LoVo (cell line): ENCODE results near the gene C2orf74.
"Not testable (repeated sequence)": the region's sequence is repeated elsewhere in the genome, so short reads cannot be mapped to it uniquely, and the experiment has no call there.

Source experiments
- DNase-seq: peaks from one replicate; pipeline ENCODE4 v3.0.0-alpha.2; 2016; ENCODE audit warnings: low spot score

The C2orf74 gene

DNA sequence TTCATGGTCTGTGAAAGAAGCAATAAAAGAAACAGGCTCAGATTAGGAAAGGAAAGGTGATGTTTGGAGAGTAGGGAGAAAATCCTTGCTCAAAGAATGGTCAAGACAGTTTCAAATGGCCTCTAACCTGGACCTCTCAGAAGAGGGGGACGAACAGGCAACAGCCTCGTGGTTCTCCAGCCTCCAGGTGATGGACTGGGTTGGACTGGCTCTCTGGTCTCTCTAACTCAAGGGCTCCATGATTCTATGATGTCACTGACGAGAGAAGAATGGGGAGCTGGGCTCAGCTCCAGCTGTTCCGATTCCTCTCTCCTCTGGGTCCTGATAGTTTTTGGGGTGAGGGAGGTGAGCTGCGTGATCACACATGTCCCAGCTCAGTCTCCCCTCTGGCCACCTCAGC is at the start of gene C2orf74:
C2orf74 (plus strand) TSS at position 301 of the 400 bp plus-strand sequence. CDS start 327 bp downstream, outside the sequence.
- no peak for DNase-seq

DNA sequence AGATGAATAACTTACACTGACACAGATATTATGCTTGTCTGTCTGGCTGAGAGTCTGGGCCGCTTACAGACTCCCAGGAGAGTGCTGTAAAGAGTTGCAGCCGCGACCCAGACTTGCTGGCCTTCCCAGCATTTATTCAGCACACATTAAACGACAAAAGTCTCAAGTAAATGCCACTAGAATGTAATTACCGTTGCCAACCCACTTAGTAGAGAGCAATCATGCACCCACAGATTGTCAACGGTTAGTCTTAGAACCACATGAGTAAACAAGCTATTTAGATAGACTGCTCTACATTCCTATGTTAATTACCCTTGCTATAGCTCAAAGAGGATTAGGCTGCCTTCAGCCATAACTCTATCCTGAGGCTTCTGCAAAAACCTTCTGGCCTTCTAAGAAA is 47.8 kb upstream of the C2orf74 start:
- DNase-seq, result no peak

DNA sequence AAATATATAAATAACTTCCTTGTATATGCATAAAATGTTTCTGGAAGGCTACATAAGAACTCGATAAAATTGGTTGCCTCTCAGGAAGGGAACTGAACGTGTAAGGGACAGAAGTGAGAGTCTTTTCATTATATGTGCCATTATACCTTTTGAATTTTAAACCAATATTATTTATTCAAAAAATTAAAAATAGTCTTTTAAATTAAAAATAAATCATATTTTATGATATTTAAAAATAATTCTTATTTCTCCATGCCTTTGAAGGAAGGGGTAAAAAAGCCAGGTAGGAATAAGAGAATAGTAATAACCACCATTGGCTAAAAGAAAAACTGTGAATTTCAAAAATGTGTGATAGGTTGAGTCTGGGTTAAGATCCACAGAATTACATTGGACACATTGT is 45.7 kb upstream of the C2orf74 start:
- no peak for DNase-seq

DNA sequence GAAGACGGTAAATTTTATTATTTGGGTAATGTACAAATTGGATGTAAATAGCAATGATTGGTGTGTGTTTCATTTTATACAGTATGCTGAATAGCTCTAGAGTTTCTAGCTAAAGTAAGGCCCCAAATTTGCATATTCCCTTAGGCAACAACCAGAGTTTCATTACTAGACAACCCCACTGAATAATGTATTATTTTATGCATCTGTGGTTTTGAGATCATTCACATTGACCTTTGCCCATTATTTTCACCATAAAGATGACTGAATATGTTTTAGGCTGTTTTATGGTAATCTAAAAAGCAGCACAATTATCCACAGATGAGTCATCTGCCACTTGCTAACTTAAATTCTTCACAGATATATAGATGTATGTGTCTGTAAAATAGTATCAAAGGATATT is 44.5 kb upstream of the C2orf74 start:
- peak; percentile 16 for DNase-seq

DNA sequence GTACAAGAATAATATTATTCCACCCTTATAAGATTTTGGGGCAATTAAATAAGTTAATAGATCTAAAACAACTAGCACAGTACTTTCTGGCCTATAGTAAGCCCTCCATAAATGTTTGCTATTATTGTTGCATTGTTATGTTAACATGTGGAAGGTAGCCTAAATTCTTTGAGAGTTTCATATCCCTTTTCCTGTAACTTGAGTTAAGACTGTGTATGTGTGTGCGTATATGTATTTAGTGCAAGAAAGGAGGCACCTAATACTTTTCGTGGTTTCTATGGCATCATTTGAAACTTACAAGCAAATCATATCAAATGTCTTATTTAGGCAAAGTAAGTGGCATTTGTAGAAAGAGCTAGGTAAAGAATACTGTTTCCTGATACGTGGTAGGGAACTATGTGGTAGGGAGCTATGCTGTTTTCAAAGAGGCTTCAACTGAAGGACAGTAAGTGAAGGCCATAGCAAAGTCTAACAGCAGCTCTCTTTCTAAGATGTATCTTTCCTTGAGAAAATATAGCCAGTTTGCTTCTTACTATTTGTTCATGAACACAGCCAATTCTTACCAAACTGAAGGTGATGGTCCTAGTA is 36.8 kb upstream of the C2orf74 start:
- DNase-seq, result no peak

DNA sequence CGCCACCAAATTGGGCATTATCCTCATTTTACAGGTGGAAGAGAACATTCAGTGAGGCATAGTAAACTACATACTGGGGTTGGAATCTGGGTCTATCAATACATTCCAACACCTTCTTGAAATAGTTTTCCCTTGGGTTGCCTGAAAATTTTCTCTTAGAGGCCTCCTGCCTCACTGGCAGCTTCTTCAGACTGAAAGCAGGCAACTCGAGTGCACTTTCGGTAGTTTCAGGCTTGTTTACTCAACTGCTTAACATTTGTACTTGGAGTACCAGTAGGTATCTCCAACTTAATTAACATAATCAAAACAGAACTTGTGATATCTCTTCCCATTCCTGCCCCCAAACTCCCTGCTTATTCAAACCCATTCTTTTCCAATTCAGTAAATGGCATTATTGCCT is 36.2 kb upstream of the C2orf74 start:
- no peak for DNase-seq

DNA sequence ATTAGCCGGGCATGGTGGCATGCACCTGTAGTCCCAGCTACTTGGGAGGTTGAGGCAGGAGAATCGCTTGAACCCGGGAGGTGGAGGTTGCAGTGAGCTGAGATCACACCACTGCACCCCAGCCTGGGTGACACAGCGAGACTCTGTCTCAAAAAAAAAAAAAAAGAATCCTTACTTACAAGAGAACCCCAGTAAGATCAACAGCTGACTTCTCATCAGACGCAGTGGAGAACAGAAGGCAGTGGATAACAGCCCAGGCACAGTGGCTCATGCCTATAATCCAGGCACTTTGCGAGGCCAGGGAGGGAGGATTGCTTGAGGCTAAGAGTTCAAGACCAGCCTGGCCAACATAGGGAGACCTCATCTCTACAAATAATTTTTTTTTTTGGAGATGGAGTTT is 33.9 kb upstream of the C2orf74 start:
- DNase-seq, result not testable (repeated sequence)

DNA sequence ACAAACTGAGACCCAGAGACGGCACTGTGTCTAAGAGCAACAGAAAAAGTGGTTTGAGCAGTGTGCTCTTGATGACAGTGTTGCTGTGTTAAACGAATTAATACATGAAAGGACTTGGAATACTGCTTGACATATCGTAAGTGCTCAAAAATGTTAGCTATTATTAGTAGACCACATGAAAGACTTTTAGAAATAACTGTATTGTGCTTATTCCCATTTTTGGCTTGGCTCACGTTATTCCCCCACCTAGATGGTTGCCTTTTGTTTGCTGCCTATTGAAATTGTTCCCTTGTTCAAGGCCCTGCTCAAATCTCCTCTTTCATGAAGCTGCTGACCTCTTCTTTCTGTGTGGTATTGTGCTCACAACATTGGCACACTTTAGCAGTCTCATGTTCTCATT is 27.8 kb upstream of the C2orf74 start:
- no peak for DNase-seq

DNA sequence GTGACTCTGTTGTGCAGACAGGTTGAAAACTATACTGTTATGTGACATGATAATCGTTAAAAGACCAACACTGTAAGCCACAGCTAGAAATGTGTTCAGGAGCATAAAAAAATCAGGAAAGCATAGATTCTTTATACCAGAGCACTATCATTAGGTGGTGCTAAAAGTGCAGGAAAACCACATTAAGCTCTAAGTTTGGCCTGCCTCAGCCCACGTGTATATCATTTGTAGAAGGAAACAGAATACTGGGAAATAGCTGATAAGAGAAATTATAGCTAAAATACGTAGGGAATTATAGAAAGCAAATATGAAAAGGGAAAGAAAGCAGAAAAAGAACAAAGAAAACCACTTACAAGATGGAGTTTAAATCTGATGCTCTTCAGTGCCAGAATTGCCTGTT is 26.5 kb upstream of the C2orf74 start:
- DNase-seq, result peak; percentile 27

DNA sequence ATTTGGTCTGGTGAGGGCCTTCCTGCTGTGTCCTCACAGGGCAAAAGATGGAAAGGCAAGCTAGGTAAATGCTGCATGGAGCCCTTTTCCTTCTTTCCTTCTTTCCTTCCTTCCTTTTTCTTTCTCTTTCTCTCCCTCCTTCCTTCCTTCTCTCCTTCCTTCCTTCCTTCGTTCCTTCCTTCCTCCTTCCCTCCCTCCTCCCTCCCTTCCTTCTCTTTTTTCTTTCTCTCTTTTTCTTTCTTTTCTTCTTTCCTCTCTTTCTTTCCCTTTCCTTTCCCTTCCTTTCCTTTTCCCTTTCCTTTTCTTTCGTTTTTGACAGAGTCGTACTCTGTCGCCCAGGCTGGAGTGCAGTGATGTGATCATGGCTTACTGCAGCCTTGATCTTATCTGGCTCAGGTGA is 23.1 kb upstream of the C2orf74 start:
- DNase-seq, result no peak

DNA sequence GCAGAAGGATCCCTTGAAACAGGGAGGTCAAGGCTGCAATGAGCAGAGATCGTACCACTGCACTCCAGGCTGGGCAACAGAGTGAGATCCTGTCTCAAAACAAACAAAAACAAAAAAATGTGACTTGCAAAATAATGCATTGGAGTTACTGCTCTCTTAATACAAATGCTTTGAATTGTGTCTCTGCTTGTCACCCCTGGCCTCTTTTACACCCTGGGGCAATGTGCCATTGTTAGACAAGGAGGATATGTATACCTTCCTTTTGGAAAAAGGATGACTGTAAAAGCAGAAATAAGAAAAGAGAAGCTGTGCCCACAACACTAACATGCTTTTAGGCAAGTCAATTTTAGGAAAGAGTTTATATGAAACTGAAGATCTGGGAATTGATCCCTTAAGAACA is 20.8 kb upstream of the C2orf74 start:
- DNase-seq, result no peak

DNA sequence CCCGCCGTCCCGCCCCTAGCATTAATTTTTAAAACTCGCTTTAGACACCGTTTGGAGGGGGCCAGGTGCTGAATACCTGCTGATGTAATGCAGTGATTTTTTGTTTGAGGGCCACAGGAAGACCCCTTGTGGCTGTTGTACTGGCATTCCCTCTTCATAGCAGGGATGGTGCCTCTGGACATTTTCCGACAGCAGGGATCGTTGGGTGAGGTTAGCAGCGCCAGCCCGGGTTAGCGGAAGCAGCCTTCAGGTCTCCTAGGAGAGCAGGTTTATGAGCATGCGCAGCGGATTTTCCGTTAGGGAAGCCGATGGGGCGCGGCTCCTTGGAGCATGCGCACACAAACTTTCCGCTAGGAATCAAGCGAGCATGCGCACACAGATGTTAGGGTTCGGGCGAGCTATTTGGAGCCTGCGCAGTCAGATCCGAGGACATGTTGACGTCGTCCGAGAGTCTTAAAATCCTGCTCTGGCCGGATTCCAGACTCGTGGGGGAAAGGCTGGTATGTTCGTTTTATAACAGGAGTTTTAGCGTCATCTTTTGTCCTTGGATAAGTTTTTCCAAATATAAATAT is 17.2 kb upstream of the C2orf74 start:
- no peak for DNase-seq

DNA sequence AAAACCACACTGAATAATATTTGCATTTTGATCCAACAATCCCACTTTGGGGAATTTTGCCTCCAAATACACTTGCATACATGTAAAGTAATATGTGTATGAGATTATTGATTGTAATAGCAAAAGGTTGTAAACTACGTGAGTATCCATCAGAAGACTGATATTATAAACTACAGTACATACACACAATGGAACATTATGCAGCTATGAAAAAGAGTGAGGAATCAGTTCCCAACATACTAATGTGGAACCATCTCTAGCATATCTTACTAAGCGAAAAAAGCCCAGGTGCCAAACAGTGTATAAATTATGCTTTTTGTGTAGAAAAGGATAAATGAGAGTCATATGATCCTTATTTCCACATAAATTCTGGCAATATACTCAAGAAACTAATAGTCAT is 16.0 kb upstream of the C2orf74 start:
- DNase-seq, result no peak

DNA sequence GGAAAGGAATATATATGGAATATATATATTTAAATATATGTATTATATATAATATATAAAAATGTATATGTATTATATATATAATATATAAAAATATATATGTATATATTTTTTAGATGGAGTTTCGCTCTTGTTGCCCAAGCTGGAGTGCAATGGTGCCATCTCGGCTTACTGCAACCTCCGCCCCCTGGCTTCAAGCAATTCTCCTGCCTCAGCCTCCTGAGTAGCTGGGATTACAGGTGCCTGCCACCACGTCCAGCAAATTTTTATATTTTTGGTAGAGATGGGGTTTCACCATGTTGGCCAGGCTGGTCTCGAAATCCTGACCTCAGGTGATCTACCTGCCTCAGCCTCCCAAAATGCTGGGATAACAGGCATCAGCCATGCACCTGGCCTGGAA is 13.9 kb upstream of the C2orf74 start:
- not testable (repeated sequence) for DNase-seq

DNA sequence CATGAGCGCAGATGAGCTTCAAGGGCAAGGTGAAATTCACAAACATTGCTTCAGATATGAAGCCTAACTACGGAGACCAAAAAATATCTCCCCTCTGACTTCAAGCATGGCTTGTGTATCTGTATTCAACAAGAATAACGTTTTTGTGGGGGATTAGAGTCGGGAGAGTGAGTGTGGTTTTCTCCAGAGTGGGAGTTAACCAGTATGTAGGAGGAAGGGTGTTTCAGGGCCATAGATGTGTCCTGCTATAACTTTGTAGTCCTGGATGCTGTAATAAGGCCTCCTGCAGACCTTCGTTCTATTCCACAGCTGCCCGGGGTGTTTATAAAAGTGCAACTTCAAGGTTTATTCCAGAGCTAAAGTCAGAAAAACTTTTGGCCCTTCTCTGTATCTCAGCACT is 12.9 kb upstream of the C2orf74 start:
- no peak for DNase-seq

DNA sequence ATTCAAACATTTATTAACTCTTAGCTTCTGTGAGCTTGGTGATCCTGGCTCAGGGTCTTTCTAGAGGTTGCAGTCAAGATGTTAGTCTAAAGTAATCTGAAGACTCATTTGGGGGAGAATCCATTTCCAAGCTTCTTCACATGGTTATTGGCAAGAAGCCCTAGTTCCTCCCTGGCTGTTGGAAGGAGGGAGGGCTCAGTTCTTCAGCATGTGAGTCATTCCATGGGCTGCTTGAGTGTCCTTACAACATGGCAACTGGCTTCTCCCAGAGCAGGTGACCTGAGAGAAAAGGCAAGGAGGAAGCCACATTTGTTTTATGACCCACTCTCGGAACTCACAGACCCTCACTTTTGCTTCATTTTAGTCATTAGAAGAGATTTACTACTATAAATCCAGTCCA is 10.6 kb upstream of the C2orf74 start:
- no peak for DNase-seq

DNA sequence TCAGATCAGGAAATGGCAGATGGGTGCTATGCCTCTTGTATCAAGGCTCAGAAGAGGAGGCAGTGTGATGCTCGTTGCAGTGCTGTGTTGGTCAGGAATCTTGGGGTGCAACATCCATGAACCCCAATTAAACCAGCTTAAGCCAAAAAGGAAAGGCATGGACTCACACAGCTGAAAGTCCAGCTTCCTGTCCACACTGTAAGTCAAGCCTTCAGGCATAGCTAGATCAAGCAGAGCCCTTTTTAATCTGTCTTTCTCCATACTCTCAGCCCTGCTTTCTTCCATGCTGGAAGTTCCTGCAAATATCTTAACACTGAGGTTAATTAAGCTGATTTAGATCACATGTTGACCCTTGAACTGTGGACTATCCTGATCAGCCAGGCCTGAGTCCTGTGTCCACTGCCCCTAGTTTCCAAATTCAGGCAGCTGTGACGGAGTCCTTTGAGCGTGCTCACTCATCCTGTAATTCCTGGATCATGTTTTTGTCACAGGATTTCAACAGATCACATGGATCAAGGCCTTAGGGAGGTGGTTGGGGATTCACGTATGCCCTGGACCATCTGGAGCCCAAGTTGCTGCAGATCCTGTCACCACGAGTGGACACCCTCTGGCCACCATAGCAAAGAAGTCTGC is 4.5 kb upstream of the C2orf74 start:
- no peak for DNase-seq

DNA sequence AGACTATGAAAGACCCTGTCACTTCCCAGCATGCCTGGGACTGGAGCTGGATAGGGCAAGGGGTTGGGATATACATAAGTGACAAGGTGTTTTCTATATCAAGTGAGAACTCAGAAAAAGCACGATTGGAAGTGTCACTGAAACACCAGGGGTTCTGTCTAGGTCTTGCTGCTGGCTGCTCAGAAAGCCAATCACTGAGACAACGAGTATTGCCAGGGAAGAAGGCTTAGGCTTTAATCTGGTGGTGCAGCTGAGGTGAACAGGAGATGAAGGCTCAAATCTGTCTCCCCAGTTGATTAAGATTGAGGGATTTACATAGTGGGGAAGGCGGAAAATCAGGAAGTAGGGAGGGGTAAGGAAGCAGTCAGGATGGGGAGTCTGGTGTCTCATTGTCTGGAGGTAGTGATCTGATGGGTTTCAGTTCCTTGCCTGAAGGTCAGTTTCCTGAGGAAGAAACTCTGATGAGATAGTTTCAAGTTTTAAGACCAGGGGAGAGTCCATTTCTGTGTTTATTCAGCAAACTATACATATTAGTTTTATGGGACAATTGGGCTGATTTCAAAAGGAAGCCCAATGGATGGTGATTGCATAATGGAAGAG is 3.5 kb upstream of the C2orf74 start:
- DNase-seq, result no peak

DNA sequence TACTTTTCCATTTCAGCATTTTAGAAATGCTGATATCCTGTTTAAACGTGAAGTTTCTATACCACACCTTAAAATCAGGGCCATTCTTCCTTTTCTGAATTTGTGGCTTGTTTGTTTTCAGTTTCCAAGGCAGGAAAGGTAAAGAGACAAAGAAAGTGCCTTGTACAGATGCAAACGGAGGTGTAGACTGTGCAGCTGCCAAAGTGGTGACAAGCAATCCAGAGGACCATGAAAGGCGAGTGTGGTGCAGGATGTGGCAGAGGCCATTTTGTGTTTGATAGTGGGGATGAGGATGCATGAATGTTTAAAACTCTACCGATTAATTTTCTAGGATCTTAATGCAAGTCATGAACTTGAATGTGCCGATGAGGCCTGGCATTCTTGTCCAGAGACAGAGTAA is 733 bp downstream of the C2orf74 start:
- no peak for DNase-seq

DNA sequence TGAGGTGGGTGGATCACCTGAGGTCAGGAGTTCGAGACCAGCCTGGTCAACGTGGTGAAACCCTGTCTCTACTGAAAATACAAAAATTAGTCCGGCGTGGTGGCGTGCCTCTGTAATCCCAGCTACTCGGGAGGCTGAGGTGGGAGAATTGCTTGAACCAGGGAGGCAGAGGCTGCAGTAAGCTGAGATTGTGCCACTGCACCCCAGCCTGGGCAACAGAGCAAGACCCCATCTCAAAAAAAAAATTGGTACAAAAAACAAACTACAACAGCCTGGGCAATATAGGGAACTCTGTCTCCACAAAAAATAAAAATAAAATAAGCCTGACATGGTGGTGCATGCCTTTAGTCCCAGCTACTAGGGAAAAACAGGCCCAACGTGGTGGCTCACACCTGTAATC is 3.1 kb downstream of the C2orf74 start:
- DNase-seq, result not testable (repeated sequence)

DNA sequence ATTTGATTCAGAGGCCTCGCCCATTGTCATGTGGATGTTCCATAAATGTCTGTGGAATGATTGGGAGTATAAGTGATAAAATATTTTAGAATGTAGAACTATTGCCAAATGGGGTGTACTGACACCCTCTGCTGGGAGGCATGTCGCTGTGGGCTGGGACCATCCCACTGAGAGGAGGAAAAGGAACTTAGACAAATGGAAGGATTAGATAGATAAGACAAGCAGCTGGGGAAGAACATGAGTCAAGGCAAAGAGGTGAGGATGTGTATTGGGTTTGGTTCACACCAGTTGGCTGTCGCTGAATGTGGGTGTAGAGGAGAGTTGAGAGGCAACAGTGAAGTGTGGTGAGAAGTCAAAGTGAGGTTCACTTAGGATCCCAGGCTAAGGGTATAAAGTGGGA is 4.0 kb downstream of the C2orf74 start:
- DNase-seq, result no peak

DNA sequence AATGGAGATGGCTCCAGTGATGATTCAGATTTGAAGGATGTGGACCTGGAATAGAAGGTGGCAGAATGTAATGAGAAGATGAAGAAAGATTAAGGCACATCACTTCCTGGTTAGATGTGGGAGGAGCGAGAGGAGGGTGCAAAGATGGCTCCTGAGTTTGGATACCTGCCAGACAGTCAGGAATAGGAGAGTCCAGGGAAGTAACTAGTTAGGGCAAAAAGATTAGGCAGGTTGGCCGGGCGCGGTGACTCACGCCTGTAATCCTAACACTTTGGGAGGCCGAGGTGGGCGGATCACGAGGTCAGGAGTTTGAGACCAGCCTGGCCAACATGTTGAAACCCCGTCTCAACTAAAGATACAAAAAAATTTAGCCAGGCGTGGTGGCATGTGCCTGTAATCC is 5.6 kb downstream of the C2orf74 start:
- peak; percentile 71 for DNase-seq

DNA sequence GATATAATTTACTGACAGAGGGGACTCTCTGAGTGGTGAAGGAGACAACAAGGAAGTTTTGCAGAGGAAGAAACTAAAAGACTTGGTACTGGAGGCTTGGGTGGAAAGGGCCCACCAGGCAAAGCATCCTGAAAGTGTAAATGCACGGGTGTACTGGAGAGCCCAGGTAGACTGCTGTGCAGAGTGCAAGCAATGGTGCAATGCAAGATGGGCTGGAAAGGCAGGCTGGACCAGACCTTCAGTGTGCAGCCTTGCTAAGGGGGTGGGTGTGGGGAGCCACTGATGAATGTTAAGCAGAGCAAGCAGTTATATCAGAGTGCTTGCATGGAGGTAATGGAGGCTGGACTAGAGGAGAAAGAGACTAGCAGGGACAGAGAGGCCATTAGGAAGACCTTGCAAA is 10.7 kb downstream of the C2orf74 start:
- DNase-seq, result no peak

DNA sequence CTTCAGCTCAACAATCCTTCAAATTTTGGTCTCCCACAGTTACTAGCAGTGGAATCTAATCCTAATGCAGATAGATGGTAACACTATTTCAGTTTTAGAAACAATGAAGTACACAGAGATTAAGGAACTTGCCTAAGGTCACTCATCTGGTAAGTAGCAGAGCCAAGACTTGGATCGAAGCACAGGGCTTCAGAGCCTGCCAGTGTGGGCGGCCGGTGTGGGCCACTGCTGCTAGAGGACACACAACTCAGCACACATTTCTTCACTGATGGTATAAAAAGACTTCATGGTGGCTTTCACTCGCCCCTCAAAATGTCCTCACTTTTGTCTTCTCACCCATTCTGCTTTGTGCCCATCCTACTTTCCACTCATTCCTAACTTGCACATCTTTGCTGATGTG is 11.1 kb downstream of the C2orf74 start:
- DNase-seq, result no peak
